ENCODE data around the gene FILIP1.
A peak's percentile ranks its signal among the peaks of the same experiment; 100 is the strongest.

Gene FILIP1

DNA sequence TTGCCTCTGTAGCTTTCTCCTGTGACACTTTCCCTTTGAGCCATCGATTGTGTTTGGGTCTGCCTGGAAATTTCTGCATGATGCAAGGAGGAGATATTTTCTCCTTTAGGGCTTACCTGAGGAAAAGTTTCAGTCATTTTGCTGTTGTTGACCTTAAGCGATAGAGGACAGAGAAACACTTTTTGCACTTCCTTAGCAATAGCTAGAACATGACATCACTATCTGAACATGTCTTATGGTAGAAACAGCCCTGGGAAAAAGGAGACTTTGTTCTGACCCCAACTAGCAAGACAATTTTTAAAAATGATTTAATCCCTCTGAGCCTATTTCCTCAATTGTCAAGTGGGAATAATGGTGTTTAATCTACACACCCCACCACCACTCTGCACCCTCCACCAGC is 9.7 kb upstream of the FILIP1 start:
- H3K4me3 ChIP-seq (ENCODE audit: low read length): no peak overlapping the region
- TF ChIP-seq ZNF274 (IDR thresholded peaks at IDR 0.05; ENCODE audit: low read depth, low read length): no peak

DNA sequence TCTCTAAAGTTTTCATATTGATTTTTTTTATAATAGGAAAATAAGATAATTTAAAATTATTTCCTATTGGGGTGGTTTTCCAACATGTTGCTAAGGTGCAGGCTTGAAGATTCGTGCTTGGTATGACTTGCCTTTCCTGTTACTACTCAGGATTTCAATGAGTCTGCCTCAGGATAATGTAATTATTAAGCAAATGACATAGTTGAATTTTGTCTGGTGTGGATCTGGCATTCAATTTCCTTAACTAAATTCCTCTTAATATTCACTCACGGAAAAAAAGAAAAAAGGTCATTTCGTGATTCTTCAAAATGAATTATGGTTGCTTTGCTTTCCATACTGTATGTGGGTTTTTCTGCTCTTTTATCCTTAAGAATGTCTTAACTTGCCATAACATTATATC is 9.3 kb upstream of the FILIP1 start:
- no peak for TF ChIP-seq ZNF274 (IDR thresholded peaks at IDR 0.05; ENCODE audit: low read depth, low read length)
- H3K4me3 ChIP-seq (ENCODE audit: low read length): no peak overlapping the region

- no peak overlapping the region for H3K4me3 ChIP-seq (ENCODE audit: low read length)
- TF ChIP-seq ZNF274 (IDR thresholded peaks at IDR 0.05; ENCODE audit: low read depth, low read length): no peak
Measured at GRCh38 chr6:75501756-75502155, 8.2 kb upstream of the FILIP1 start.

DNA sequence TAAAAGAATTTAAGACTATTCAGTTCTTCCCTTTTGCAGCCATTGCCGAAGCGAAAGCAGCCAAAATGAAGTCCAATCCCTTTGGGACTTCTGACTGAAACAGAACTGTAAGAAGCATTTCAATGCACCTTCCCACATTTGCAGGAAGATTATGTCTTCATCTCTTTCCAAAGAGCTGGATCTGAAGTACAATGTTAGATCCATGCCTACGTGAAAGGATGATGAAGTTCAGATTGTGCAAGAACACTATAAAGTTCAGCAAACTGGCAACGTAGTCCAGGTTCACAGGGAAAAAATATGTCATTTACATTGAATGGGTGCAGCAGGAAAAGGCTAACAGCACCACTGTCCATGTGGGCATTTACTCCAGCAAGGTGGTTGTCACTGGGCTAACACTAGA is 6.0 kb upstream of the FILIP1 start:
- no peak overlapping the region for H3K4me3 ChIP-seq (ENCODE audit: low read length)
- no peak for TF ChIP-seq ZNF274 (IDR thresholded peaks at IDR 0.05; ENCODE audit: low read depth, low read length)

DNA sequence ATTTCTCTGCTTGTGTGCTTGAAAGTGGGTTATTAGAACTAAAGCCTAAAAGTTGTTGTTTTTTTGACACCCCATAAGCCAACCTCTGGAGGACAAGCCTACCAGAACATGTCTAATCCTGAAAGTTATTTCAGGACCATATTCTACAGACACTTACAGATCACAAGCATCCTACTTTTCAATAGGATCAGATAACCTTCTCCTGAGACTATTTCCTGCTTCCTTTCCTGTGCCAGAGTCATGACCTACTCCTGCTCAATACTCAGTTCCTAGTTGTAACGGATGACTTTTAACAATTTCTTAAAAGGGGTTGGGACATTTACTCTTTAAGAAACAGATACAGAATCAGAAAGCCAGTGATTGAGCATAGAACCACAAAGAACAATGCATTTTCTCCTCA is 5.3 kb upstream of the FILIP1 start:
- H3K4me3 ChIP-seq (ENCODE audit: low read length): no peak overlapping the region
- TF ChIP-seq ZNF274 (IDR thresholded peaks at IDR 0.05; ENCODE audit: low read depth, low read length): no peak

DNA sequence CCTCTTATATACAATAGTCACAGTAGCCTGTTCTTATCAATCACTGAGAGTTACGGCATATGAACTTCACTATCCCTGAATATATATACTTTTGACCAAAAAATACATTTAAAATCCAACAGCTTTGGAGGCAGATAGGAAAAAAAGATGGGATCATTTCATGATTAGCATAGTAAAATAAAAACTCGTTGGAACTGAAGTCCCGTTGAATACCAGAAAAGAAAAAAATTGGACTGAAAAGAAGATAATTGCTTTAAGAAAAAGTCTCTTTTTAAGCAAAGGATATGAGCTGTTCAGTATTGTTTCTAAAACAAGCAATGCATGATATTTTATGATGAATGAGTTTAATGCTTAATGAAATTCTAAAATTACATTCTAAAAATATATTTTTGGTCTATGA is 4.4 kb upstream of the FILIP1 start:
- TF ChIP-seq ZNF274 (IDR thresholded peaks at IDR 0.05; ENCODE audit: low read depth, low read length): no peak
- H3K4me3 ChIP-seq (ENCODE audit: low read length): no peak overlapping the region

DNA sequence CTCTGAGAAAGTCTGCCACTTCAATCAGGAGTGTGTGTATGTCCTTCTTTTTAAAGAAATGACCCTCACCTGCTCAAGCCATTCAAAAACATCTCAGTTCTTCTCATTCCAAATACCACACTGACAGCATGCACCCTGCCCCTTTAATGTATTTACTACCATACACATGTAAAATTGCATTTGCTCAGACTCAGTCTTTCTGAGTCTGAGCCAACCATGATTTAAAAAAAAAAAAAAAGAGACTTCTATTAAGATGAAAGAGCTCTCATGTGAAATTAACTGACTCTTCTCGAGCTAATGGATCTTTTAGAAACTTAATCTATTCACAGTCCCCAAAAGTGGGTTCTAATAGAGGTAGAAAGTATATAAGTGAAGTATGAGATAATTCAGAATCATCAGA is 1.4 kb upstream of the FILIP1 start:
- TF ChIP-seq ZNF274 (IDR thresholded peaks at IDR 0.05; ENCODE audit: low read depth, low read length): no peak
- H3K4me3 ChIP-seq (ENCODE audit: low read length): no peak overlapping the region

GRCh38 chr6:75494290-75494689 is 690 bp upstream of the FILIP1 start:
- no peak for TF ChIP-seq ZNF274 (IDR thresholded peaks at IDR 0.05; ENCODE audit: low read depth, low read length)
- H3K4me3 ChIP-seq (ENCODE audit: low read length): peak overlapping the region; percentile 63; the same call in 1 of the 2 replicates

DNA sequence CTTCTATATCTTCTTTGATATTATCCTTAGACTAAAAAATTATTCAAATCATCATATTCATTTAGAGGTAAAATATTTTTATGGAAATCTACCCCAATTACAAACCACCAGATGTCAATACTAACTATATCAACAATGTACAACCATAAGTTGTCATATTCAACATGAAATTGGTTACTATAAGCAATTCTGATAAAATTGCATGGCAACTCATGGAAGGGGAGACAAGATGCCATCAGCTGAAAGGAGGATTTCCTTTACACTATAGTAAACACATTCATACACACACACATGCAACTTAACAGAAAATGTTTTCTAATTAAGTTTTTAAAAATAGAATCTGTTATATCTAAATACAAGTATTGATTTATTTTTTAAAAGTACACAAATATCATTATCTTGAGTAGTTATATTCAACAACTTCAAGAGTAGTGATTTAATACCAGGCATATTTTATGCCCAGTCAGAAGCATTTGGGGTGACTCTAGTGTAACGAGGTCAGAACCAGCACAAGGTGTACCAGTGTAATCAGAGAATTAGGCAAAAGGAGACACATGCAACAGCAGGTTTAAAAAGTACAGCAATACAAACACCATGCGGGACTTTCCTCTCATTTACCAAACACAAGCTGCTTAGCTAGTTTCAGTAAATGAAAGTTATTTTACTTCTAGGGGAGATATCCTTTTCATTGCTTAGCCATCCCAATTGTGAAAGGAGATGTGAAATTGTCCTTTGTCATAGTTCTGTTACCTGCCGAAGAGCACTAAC is 1.0 kb downstream of the FILIP1 start:
- H3K4me3 ChIP-seq (ENCODE audit: low read length): peak overlapping the region; percentile 63; the same call in 1 of the 2 replicates
- no peak for TF ChIP-seq ZNF274 (IDR thresholded peaks at IDR 0.05; ENCODE audit: low read depth, low read length)

DNA sequence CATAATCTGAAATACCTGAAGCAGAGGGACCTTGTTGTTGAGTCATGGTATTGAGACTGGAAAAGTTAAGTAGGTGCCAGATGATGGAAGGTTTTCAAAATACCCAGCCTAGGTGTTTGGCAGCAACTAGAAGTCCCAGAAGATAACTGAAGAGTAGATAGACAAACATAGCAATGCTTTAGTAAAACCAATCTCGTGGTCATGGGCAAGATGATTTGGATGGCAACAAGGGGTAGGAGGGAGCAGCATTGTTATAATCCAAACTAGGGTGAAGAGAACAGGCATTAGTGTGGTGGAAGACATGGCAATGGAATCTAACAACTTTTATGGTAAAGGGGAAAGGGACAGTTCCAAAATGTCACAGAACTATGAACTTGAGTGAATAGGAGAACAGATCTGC is 2.3 kb downstream of the FILIP1 start:
- H3K4me3 ChIP-seq (ENCODE audit: low read length): no peak overlapping the region; the same call in 1 of the 2 replicates
- TF ChIP-seq ZNF274 (IDR thresholded peaks at IDR 0.05; ENCODE audit: low read depth, low read length): no peak

- no peak overlapping the region; the same call in 1 of the 2 replicates for H3K4me3 ChIP-seq (ENCODE audit: low read length)
- TF ChIP-seq ZNF274 (IDR thresholded peaks at IDR 0.05; ENCODE audit: low read depth, low read length): no peak
Measured at GRCh38 chr6:75490706-75491105, 2.9 kb downstream of the FILIP1 start.

DNA sequence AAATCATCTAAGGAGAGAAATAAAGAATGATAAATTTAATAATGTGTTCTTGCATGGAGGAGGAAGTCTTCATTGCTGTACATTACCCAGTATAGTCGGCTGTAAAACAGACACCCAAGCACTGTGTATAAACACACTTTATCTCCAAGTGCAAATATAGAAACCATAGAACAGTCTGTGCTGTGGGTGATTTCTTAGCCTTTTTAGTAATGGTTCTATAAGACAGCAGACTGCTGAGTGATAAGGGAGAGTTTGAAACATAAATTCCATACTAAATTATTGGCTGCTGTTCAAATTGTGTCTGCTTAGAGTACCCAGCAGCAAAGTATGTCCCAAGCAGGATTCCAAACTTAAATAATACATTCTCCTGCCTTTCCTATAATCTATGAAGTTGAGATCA is 4.6 kb downstream of the FILIP1 start:
- TF ChIP-seq ZNF274 (IDR thresholded peaks at IDR 0.05; ENCODE audit: low read depth, low read length): no peak
- no peak overlapping the region; the same call in 1 of the 2 replicates for H3K4me3 ChIP-seq (ENCODE audit: low read length)

DNA sequence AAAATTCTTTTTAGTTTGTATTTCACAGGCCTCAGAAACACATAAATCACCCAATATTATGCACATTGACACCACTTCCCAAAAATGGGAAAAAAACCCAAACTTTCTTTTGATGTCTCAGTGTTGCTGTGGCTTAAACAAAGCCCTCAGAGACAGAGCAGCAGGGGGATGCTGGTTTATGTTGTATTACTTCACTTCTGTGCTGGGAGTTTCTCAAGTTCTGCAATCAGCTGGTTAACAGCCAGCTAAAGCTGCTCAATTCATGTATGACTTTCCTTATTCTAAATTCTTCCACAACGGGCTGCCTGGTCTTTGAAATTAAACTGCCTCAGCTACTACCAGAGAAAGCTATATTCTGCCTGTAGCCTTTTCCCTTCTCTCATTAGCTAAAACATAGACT is 5.6 kb downstream of the FILIP1 start:
- TF ChIP-seq ZNF274 (IDR thresholded peaks at IDR 0.05; ENCODE audit: low read depth, low read length): no peak
- no peak overlapping the region for H3K4me3 ChIP-seq (ENCODE audit: low read length)

- no peak for TF ChIP-seq ZNF274 (IDR thresholded peaks at IDR 0.05; ENCODE audit: low read depth, low read length)
- no peak overlapping the region for H3K4me3 ChIP-seq (ENCODE audit: low read length)
Measured at GRCh38 chr6:75486850-75487518, 6.6 kb downstream of the FILIP1 start.

DNA sequence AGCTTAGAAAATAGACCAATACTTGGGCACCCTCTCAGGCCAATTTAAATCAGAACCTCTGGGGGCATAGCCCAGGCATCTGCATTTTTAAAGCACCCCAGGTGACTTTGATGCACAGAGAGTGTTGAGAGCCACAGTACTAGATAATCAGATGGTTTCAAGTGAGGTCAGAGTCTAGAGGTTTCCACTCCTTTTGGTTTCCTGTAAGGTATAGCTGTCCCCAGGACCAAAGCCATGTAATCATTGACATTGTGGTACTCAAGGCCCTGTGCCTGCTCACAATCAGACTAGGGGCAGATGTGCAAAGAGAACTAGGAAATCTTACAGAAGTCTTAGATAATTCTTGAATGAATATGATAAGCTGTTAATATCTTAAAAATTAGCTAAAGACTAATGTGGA is 9.1 kb downstream of the FILIP1 start:
- H3K4me3 ChIP-seq (ENCODE audit: low read length): no peak overlapping the region
- no peak for TF ChIP-seq ZNF274 (IDR thresholded peaks at IDR 0.05; ENCODE audit: low read depth, low read length)
